Hepatocyte (in vitro differentiated cells): ENCODE measurements around the gene HMGN4.

Experiments used
- EZH2 ChIP-seq: fragments of 200-600 bp; sonication (generic); IDR thresholded peaks from 2 replicates; pipeline ENCODE4 v1.6.1; 2016; ENCODE audit warnings: antibody characterized with exemption, mild to moderate bottlenecking, borderline replicate concordance
- TF ChIP-seq, protein P1 (sequence below): fragments of 200-600 bp; sonication (generic); IDR thresholded peaks from 2 replicates; pipeline ENCODE4 v1.5.1; 2016; ENCODE audit warnings: antibody characterized with exemption, mild to moderate bottlenecking; ENCODE audit not compliant: poor library complexity

DNA sequence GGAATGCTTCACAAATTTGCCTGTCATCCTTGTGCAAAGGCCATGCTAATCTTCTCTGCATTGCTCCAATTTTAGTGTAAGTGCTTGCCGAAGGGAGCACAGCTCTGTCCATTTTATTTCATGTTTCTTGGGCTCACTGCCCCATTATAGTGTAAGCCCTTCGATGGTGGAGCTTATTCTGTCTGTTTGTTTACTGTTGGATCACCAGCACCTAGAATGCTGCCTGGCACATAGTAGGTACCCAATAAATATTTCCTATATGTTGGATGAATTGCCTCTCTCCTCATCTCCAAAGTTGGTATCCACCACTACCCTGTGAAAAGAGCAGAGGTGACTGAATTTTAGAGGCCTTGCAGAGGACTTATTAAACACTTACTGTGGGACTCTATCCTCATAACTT, 18.8 kb upstream of the HMGN4 start:
- TF ChIP-seq, protein P1, sequence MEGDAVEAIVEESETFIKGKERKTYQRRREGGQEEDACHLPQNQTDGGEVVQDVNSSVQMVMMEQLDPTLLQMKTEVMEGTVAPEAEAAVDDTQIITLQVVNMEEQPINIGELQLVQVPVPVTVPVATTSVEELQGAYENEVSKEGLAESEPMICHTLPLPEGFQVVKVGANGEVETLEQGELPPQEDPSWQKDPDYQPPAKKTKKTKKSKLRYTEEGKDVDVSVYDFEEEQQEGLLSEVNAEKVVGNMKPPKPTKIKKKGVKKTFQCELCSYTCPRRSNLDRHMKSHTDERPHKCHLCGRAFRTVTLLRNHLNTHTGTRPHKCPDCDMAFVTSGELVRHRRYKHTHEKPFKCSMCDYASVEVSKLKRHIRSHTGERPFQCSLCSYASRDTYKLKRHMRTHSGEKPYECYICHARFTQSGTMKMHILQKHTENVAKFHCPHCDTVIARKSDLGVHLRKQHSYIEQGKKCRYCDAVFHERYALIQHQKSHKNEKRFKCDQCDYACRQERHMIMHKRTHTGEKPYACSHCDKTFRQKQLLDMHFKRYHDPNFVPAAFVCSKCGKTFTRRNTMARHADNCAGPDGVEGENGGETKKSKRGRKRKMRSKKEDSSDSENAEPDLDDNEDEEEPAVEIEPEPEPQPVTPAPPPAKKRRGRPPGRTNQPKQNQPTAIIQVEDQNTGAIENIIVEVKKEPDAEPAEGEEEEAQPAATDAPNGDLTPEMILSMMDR, result no peak
- no peak for TF ChIP-seq EZH2
